Mesothelial cell of epicardium (in vitro differentiated cells): ENCODE data around the gene PDHX. TPM values are rescaled to one million over a fixed set of nuclear protein-coding genes. Genes with fewer than 3 reads are reported as not detected.

Source experiments
- DNase-seq, 2 experiments: peaks; one replicate each; pipeline ENCODE4 v3.0.0; 2021; ENCODE audit warnings: low spot score in 2 of 2; ENCODE audit not compliant: unreplicated experiment in 2 of 2
- H3K27ac Mint-ChIP-seq: 2 replicates; pipeline ENCODE4 v1.8.0; 2021; ENCODE audit warnings: mixed read lengths
- H3K27me3 Mint-ChIP-seq: 2 replicates; pipeline ENCODE4 v1.8.0; 2021; ENCODE audit warnings: low read depth, mixed read lengths
- H3K36me3 Mint-ChIP-seq: 2 replicates; pipeline ENCODE4 v1.8.0; 2021; ENCODE audit warnings: mixed read lengths
- H3K4me1 Mint-ChIP-seq: 2 replicates; pipeline ENCODE4 v1.8.0; 2021; ENCODE audit warnings: mixed read lengths
- H3K4me3 Mint-ChIP-seq: 2 replicates; pipeline ENCODE4 v1.8.0; 2021; ENCODE audit warnings: mild to moderate bottlenecking, moderate library complexity, mixed read lengths
- H3K9me3 Mint-ChIP-seq: 2 replicates; pipeline ENCODE4 v1.8.0; 2021; ENCODE audit warnings: mixed read lengths
- total RNA-seq: library from RNA; stranded (reverse); gene quantifications from 3 replicates; pipeline ENCODE4 v1.2.1, GENCODE V29; 2021
- TF ChIP-seq, protein P1 (sequence below): fragments of 200-600 bp; sonication (generic); IDR thresholded peaks from one replicate; pipeline ENCODE4 v1.5.0; 2021; ENCODE audit warnings: antibody characterized with exemption; ENCODE audit not compliant: unreplicated experiment

Gene PDHX
- total RNA-seq, 1 donor from 2014 or later: 43.0 TPM

- no peaks in the 10 kb centered on the region for H3K4me1 Mint-ChIP-seq
- H3K27ac Mint-ChIP-seq: no peak overlapping the region
- peaks cover 7% of the 10 kb centered on the region for H3K9me3 Mint-ChIP-seq
- H3K27me3 Mint-ChIP-seq: no peaks in the 10 kb centered on the region
- H3K36me3 Mint-ChIP-seq: peaks cover 37% of the 10 kb centered on the region
- H3K4me3 Mint-ChIP-seq: no peak overlapping the region
- no peak for DNase-seq
- TF ChIP-seq, protein P1, sequence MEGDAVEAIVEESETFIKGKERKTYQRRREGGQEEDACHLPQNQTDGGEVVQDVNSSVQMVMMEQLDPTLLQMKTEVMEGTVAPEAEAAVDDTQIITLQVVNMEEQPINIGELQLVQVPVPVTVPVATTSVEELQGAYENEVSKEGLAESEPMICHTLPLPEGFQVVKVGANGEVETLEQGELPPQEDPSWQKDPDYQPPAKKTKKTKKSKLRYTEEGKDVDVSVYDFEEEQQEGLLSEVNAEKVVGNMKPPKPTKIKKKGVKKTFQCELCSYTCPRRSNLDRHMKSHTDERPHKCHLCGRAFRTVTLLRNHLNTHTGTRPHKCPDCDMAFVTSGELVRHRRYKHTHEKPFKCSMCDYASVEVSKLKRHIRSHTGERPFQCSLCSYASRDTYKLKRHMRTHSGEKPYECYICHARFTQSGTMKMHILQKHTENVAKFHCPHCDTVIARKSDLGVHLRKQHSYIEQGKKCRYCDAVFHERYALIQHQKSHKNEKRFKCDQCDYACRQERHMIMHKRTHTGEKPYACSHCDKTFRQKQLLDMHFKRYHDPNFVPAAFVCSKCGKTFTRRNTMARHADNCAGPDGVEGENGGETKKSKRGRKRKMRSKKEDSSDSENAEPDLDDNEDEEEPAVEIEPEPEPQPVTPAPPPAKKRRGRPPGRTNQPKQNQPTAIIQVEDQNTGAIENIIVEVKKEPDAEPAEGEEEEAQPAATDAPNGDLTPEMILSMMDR: no peak
Measured at GRCh38 chr11:34881900-34882299, 34.5 kb upstream of the PDHX start.

DNA sequence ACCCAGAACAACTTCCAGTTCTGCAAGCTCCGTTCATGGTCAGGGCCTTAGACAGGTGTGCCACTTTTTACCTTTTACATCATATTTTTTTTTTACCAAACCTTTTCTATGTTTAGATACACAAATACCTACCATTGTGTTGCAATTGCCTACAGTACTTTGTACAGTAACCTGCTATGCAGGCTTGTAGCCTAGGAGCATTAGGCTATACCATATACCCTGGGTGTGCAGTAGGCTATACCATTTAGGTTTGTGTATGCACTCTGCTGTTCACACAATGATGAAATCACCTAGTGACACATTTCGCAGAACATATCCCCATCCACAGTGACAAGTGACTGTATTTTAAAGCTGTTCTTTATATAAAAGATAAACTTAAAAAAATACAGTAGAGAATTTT is 29.8 kb upstream of the PDHX start:
- H3K4me3 Mint-ChIP-seq: no peak overlapping the region
- DNase-seq: no peak
- no peaks in the 10 kb centered on the region for H3K27me3 Mint-ChIP-seq
- TF ChIP-seq, protein P1: no peak
- H3K9me3 Mint-ChIP-seq: peaks cover 4% of the 10 kb centered on the region
- H3K36me3 Mint-ChIP-seq: peaks cover 25% of the 10 kb centered on the region
- H3K4me1 Mint-ChIP-seq: no peaks in the 10 kb centered on the region
- no peak overlapping the region for H3K27ac Mint-ChIP-seq

GRCh38 chr11:34887260-34887659 is 29.2 kb upstream of the PDHX start:
- Mint-ChIP-seq H3K4me1 (no peaks in the 10 kb centered on the region), H3K9me3 (no peaks in the 10 kb centered on the region), H3K27me3 (no peaks in the 10 kb centered on the region), H3K4me3 (no peak overlapping the region), H3K27ac (no peak overlapping the region), H3K36me3 (peaks cover 19% of the 10 kb centered on the region)
- DNase-seq: no peak
- TF ChIP-seq, protein P1: no peak

- H3K4me3 Mint-ChIP-seq: no peak overlapping the region
- no peak for DNase-seq
- TF ChIP-seq, protein P1: peak; percentile 22
- peaks cover 7% of the 10 kb centered on the region for H3K36me3 Mint-ChIP-seq
- H3K27ac Mint-ChIP-seq: no peak overlapping the region
- H3K4me1 Mint-ChIP-seq: no peaks in the 10 kb centered on the region
- H3K27me3 Mint-ChIP-seq: no peaks in the 10 kb centered on the region
- H3K9me3 Mint-ChIP-seq: no peaks in the 10 kb centered on the region
Measured at GRCh38 chr11:34890089-34890488, 26.3 kb upstream of the PDHX start.

DNA sequence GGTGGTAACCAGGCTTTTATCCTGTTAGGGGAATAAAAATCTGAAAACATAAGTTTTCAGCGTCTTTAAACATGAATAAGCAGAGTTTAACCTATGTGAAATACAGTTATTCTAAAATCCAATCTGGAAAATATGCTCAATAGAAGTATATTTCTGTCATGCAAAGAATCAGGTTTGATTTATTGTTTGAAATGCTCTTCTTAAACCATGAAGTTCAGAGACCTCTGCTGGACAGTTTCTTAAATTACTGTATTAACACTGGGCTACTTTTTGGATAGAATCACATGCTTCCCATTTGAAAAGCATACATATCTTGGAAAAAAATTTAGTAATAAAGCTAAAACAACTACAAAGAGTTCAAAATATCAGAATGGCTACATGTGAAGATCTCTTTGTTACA is 25.6 kb upstream of the PDHX start:
- Mint-ChIP-seq H3K4me3 (no peak overlapping the region), H3K27me3 (no peaks in the 10 kb centered on the region), H3K36me3 (peaks cover 9% of the 10 kb centered on the region), H3K9me3 (no peaks in the 10 kb centered on the region), H3K27ac (no peak overlapping the region), H3K4me1 (no peaks in the 10 kb centered on the region)
- DNase-seq: no peak
- TF ChIP-seq, protein P1: peak; percentile 21

DNA sequence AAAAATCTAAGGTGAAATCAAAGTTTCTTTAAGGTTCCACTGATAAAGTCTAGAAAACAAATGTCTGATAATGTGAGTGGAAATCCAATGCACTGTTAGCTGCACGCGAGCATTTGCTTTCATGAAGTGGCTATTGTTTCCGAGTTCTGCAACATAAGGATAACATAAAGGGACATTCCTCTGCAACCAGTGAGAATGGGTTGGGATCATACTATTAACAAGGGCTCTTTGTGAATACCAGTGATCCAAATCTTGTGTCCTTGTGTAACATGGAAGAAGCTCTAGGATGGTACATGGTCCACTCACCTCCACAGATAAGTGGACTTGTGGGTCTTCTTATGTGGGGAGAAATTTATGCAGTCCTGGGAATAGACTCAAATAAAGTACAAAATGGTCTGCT is 24.8 kb upstream of the PDHX start:
- no peaks in the 10 kb centered on the region for H3K4me1 Mint-ChIP-seq
- DNase-seq: no peak
- no peaks in the 10 kb centered on the region for H3K27me3 Mint-ChIP-seq
- H3K36me3 Mint-ChIP-seq: peaks cover 17% of the 10 kb centered on the region
- H3K9me3 Mint-ChIP-seq: peaks cover 7% of the 10 kb centered on the region
- no peak overlapping the region for H3K27ac Mint-ChIP-seq
- TF ChIP-seq, protein P1: no peak
- no peak overlapping the region for H3K4me3 Mint-ChIP-seq
